NCI-H460 (cell line): ENCODE results near the gene PPA1. TPM values are rescaled to one million over a fixed set of nuclear protein-coding genes. Genes with fewer than 3 reads are reported as not detected.
A peak's percentile ranks its signal among the peaks of the same experiment; 100 is the strongest.
"Not testable (repeated sequence)": the region's sequence is repeated elsewhere in the genome, so short reads cannot be mapped to it uniquely, and the experiment has no call there.

Experiments used
- DNase-seq: peaks from one replicate; pipeline ENCODE4 v3.0.0-alpha.2; 2016; ENCODE audit warnings: low read depth; ENCODE audit errors: extremely low read depth
- small RNA-seq, 2 experiments: library from RNA; depleted of rRNA; stranded (forward); fragments of <200 nt; gene quantifications; one replicate each; pipeline ENCODE3, GENCODE V24; 2014
- total RNA-seq: library from RNA; depleted of rRNA; stranded (reverse); fragments of >200 nt; shearing (Covaris generic); gene quantifications from 2 replicates; pipeline ENCODE4 v1.2.3, GENCODE V29; 2014; rRNA removed

Gene PPA1
- total RNA-seq, 1 experiment from 2014 or later, result 397 TPM

- DNase-seq, result no peak
Observed at GRCh38 chr10:70176441-70176840, 56.8 kb downstream of the PPA1 start.

GRCh38 chr10:70175516-70175915, 57.7 kb downstream of the PPA1 start:
- no peak for DNase-seq

- no peak for DNase-seq
Observed at GRCh38 chr10:70174058-70174741, 59.0 kb downstream of the PPA1 start.

- DNase-seq, result peak; percentile 22
Observed at GRCh38 chr10:70169649-70170364, 63.4 kb downstream of the PPA1 start.

GRCh38 chr10:70169011-70169410, 64.2 kb downstream of the PPA1 start:
- no peak for DNase-seq

DNA sequence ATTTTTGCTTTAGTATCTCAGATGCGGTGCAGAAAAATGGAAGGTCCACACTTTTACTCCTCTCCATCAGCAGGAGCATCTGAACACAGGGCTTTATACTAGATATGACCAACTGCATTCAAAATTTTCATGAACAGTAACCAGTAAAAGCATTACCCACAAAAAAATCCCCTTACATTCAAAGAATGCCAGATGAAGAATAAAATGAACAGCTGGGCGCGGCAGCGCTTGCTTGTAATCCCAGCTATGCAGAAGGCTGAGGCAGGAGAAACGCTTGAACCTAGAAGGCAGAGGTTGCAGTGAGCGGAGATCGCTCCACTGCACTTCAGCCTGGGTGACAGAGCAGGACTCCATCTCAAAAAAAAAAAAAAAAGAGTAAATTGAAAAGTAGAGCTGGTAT, 66.0 kb downstream of the PPA1 start:
- no peak for DNase-seq

GRCh38 chr10:70166394-70166793, 66.8 kb downstream of the PPA1 start:
- no peak for DNase-seq

DNA sequence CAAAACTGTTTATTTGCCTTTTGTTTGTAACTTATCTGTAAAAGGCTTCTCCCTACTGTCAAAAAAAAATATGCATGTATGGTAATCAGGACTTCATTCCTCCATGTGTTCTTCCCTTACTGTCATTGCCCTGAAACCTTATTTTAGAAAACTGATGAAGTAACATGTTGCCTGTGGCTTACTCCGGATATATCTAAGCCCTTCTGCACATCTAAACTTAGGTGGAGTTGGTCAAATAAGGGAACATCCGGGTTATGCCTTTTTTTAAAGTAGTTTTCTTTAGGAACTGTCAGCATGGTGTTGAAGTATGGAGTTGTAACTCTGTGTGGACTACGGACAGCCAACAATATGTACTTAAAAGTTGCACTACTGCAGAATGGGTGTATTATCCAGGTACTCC, 69.1 kb downstream of the PPA1 start:
- no peak for DNase-seq

DNA sequence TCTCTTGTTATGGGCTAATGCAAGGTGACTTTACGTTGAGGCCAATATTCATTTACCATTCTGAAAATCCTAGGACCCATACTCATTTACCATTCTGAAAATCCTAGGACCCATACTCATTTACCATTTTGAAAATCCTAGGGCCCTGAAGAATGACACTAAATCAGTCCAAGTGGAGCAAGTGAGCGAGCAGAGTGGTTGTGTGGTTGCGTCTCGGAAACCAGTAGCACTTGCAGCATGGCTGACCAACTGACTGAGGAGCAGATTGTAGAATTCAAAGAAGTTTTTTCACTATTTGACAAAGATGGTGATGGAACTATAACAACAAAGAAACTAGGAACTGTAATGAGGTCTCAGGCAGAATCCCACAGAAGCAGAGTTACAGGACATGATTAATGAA, 69.8 kb downstream of the PPA1 start:
- DNase-seq, result no peak

GRCh38 chr10:70162892-70163201, 70.4 kb downstream of the PPA1 start:
- DNase-seq, result no peak

DNA sequence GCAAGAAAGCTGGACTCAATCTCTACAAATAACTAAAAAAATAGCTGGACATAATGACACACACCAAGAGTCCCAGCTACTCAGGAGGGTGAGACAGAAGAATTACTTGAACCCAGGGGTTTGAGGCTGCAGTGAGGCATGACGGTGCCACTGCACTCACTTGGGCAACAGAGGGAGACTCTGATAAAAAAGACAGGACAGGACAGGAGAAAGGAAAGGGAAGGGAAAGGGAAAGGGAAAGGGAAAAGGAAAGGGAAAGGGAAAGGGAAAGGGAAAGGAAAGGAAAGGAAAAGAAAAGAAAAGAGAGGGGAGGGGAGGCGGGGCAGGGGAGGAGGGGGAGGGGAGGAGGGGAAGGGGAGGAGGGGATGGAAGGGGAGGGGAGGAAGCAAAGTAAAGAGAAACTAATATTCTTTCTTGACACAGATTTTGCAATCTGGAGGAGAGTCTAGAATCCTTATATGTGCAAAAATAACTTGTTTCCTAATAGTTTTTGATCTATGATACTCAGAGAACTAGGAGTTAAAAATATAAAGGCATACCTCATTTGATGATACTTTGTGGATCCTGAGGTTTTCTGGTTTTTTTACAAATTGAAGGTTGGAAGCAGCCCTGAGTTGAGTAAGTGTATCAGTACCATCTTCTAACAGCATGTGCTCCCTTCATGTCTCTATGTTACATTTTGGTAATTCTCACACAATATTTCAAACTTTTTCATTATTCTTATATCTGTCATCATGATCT, 70.9 kb downstream of the PPA1 start:
- DNase-seq, result no peak

- DNase-seq, result no peak
Observed at GRCh38 chr10:70160798-70161197, 72.4 kb downstream of the PPA1 start.

- DNase-seq, result not testable (repeated sequence)
Observed at GRCh38 chr10:70159366-70159765, 73.9 kb downstream of the PPA1 start.

- no peak for DNase-seq
Observed at GRCh38 chr10:70158113-70158512, 75.1 kb downstream of the PPA1 start.

DNA sequence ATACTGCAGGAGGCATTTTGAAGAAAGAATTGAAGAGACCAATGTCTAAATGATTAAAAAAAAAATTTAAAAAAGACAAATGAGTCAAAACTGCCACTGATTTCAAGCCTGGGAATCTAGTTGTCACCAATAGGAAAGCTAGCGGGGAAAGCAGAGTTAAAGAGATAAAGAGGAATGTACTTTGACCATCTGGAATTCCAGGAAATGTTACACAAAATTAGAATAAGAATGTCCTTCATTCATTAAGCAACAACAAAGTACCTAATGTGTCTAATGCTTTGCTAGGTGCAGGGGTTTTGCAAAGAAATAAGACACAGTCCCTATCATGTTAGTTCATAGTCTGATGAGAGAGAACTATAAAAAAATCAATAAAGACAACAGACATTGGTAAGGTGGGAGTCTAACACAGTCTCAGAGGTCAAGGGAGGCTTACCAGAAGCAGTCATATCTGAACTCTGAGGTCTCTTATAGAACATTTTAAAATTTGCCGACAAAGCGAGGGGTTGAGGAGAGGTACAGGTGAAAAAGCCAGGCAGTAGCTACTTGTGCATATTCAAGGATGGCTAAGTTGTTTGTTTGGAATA, 77.9 kb downstream of the PPA1 start:
- no peak for DNase-seq

Small RNA genes lying within 50 kb of the gene (small RNA-seq; reads per million reads assigned to genes)
- gene RPS25P9, result 0 reads per million in 2 experiments

Other genes with a start within 250 kb of the PPA1 start
- 25.7 and 28.0 TPM in 2 replicates for gene MACROH2A2, start 180.6 kb downstream of the PPA1 start, total RNA-seq
- gene AIFM2, start 100.6 kb downstream of the PPA1 start, total RNA-seq, result 31.0 and 40.6 TPM in 2 replicates
- gene TYSND1, start 86.7 kb downstream of the PPA1 start, total RNA-seq, result 23.1 and 26.4 TPM in 2 replicates
- gene SAR1A, start 62.9 kb downstream of the PPA1 start, total RNA-seq, result 74.7 and 82.9 TPM in 2 replicates
- not detected in 2 replicates for gene NPFFR1, start 50.6 kb upstream of the PPA1 start, total RNA-seq
- gene LRRC20, start 149.2 kb upstream of the PPA1 start, total RNA-seq, result 8.2 and 11.0 TPM in 2 replicates
- 22.6 and 24.4 TPM in 2 replicates for gene EIF4EBP2, start 170.7 kb upstream of the PPA1 start, total RNA-seq
- not detected in 2 replicates for gene NODAL, start 208.3 kb upstream of the PPA1 start, total RNA-seq
- 6.2 and 6.6 TPM in 2 replicates for gene PALD1, start 245.3 kb upstream of the PPA1 start, total RNA-seq